CD14-positive monocyte (primary cell): ENCODE results near the gene CARD19. TPM values are rescaled to one million over a fixed set of nuclear protein-coding genes. Genes with fewer than 3 reads are reported as not detected.

Experiments used
- DNase-seq, 3 donors: peaks; one replicate each; pipeline ENCODE4 v3.0.0-alpha.2; 2011 to 2022
- H2AFZ ChIP-seq: 2 replicates; pipeline ENCODE4 v1.6.0; 2012; ENCODE audit warnings: mild to moderate bottlenecking, low read depth, low read length, inconsistent platforms; ENCODE audit not compliant: insufficient read depth, poor library complexity, severe bottlenecking
- H3K27ac ChIP-seq, 2 donors: 1 replicate in 1 of 2; 2 replicates in 1 of 2; pipeline ENCODE4 v1.5.1; 2012 to 2013; ENCODE audit warnings: low read length in 2 of 2, control low read depth in 1 of 2, inconsistent platforms in 1 of 2, low read depth in 1 of 2, mild to moderate bottlenecking in 1 of 2
- H3K27me3 ChIP-seq, 2 donors: one replicate each; pipeline versions ENCODE4 v1.6.0 to v1.6.1; 2011 to 2013; ENCODE audit warnings: low read length in 2 of 2; ENCODE audit not compliant: control insufficient read depth in 2 of 2, insufficient read depth in 2 of 2
- H3K36me3 ChIP-seq, 2 donors: replicated peaks in 1 of 2; 1 replicate in 1 of 2; 2 replicates in 1 of 2; pipeline versions ENCODE4 v1.5.1 to v1.6.1; 2012 to 2013; ENCODE audit warnings: low read length in 2 of 2, control low read depth in 1 of 2, inconsistent platforms in 1 of 2, mild to moderate bottlenecking in 1 of 2; ENCODE audit not compliant: insufficient read depth in 2 of 2, control insufficient read depth in 1 of 2
- H3K4me1 ChIP-seq, 2 donors: 1 replicate in 1 of 2; 2 replicates in 1 of 2; pipeline versions ENCODE4 v1.5.1 to v1.6.1; 2012 to 2013; ENCODE audit warnings: low read length in 2 of 2, control low read depth in 1 of 2, inconsistent platforms in 1 of 2, mild to moderate bottlenecking in 1 of 2, moderate library complexity in 1 of 2; ENCODE audit not compliant: insufficient read depth in 2 of 2, control insufficient read depth in 1 of 2
- H3K4me2 ChIP-seq: replicated peaks from 2 replicates; pipeline ENCODE3; 2012; ENCODE audit warnings: low read length, moderate library complexity, mild to moderate bottlenecking; ENCODE audit not compliant: poor library complexity, severe bottlenecking; ENCODE audit errors: extremely low read depth
- H3K4me3 ChIP-seq, 3 experiments: fragments of 200-600 bp in 1 of 3; sonication (generic) in 1 of 3; replicated peaks in 1 of 3; 1 replicate in 2 of 3; 2 replicates in 1 of 3; pipeline ENCODE4 v1.5.1; 2011 to 2013; ENCODE audit warnings: low read length in 3 of 3, mild to moderate bottlenecking in 3 of 3, control low read depth in 2 of 3, low read depth in 2 of 3, inconsistent platforms in 1 of 3, moderate library complexity in 1 of 3
- H3K79me2 ChIP-seq: 2 replicates; pipeline ENCODE4 v1.6.0; 2012; ENCODE audit warnings: mild to moderate bottlenecking, control low read depth, inconsistent platforms, low read length, moderate library complexity; ENCODE audit not compliant: insufficient read depth
- H3K9ac ChIP-seq: 2 replicates; pipeline ENCODE4 v1.6.0; 2017; ENCODE audit warnings: low read length, mild to moderate bottlenecking; ENCODE audit not compliant: insufficient read depth, poor library complexity, severe bottlenecking
- H3K9me3 ChIP-seq, 2 donors: replicated peaks in 1 of 2; 1 replicate in 1 of 2; 2 replicates in 1 of 2; pipeline versions ENCODE4 v1.5.1 to v1.6.1; 2012 to 2013; ENCODE audit warnings: low read length in 2 of 2, control low read depth in 1 of 2; ENCODE audit not compliant: control insufficient read depth in 1 of 2, insufficient read depth in 1 of 2
- H4K20me1 ChIP-seq: 2 replicates; pipeline ENCODE4 v1.6.0; 2012; ENCODE audit warnings: mild to moderate bottlenecking, low read length, control low read depth, moderate library complexity; ENCODE audit not compliant: insufficient read depth
- H3K27ac Mint-ChIP-seq, 7 donors: one replicate each; pipeline ENCODE4 v1.8.0; 2020; ENCODE audit warnings: mild to moderate bottlenecking in 7 of 7, mixed read lengths in 7 of 7, moderate library complexity in 6 of 7, inconsistent platforms in 2 of 7
- H3K27me3 Mint-ChIP-seq, 3 donors: one replicate each; pipeline ENCODE4 v1.8.0; 2021 to 2022; ENCODE audit warnings: low read depth in 3 of 3, mild to moderate bottlenecking in 3 of 3, mixed read lengths in 3 of 3, moderate library complexity in 3 of 3, inconsistent platforms in 1 of 3
- H3K36me3 Mint-ChIP-seq, 2 donors: one replicate each; pipeline ENCODE4 v1.8.0; 2020; ENCODE audit warnings: mixed read lengths in 2 of 2, inconsistent platforms in 1 of 2, mild to moderate bottlenecking in 1 of 2
- H3K4me1 Mint-ChIP-seq: one replicate; pipeline ENCODE4 v1.8.0; 2020; ENCODE audit warnings: mild to moderate bottlenecking, mixed read lengths
- H3K4me3 Mint-ChIP-seq, 2 donors: one replicate each; pipeline ENCODE4 v1.8.0; 2020; ENCODE audit warnings: mild to moderate bottlenecking in 2 of 2, mixed read lengths in 2 of 2, moderate library complexity in 1 of 2
- H3K9me3 Mint-ChIP-seq, 7 donors: one replicate each; pipeline ENCODE4 v1.8.0; 2020 to 2022; ENCODE audit warnings: mixed read lengths in 7 of 7, mild to moderate bottlenecking in 6 of 7, moderate library complexity in 6 of 7, inconsistent platforms in 2 of 7
- CTCF ChIP-seq: fragments of 200-600 bp; IDR thresholded peaks from one replicate; pipeline ENCODE4 v1.8.0; 2022; ENCODE audit warnings: antibody characterized with exemption, mild to moderate bottlenecking
- WGBS: methylation state at CpG from one replicate; pipeline ENCODE4 v1.1.5; 2013; ENCODE audit warnings: missing lambda C conversion rate; ENCODE audit not compliant: insufficient coverage; 5-methylcytosine and 5-hydroxymethylcytosine counted together
- intact Hi-C, 2 donors: fragments of 100-400 bp; cut with micrococcal nuclease; formaldehyde crosslinking; loops; one replicate each; pipeline versions ENCODE4 v1.15.0 to v1.15.1; 2023
- polyA plus RNA-seq, 3 donors: library from polyadenylated mRNA; depleted of rRNA in 1 of 3; unstranded in 2 of 3; stranded (reverse) in 1 of 3; fragments of 300-500 nt in 2 of 3; fragments of >200 nt in 1 of 3; fragmentation: Illumina TruSeq in 2 of 3; gene quantifications; 1 replicate in 2 of 3; 2 replicates in 1 of 3; pipeline ENCODE4 v1.2.3, GENCODE V29; 2012 to 2021

CARD19 gene
- polyA plus RNA-seq, 3 donors = 130 to 506 (median 137) TPM

GRCh38 chr9:93081081-93081529, 14.9 kb upstream of the CARD19 start:
- peaks cover 30 to 47% of the 10 kb centered on the region in 2 donors for H3K36me3 Mint-ChIP-seq
- Histone ChIP-seq H2AFZ (no peak overlapping the region), H3K4me3 (no peak overlapping the region), H3K79me2 (no peaks in the 10 kb centered on the region), H3K27me3 (no peaks in the 10 kb centered on the region), H3K9me3 (peaks cover 5 to 7% of the 10 kb centered on the region in 2 donors), H3K9ac (no peak overlapping the region), H3K36me3 (peaks cover 5 to 62% of the 10 kb centered on the region in 2 donors), H3K4me1 (peaks cover 16 to 19% of the 10 kb centered on the region in 2 donors), H4K20me1 (no peaks in the 10 kb centered on the region), H3K27ac (no peak overlapping the region), H3K4me2 (no peak overlapping the region)
- 82% methylated on average over 10 of the region's 10 CpGs for WGBS
- intact Hi-C loops = no loop called here
- H3K27ac Mint-ChIP-seq = peak overlapping the region in 1 of 7 donors; percentile 64
- no peak overlapping the region for H3K4me3 Mint-ChIP-seq
- H3K4me1 Mint-ChIP-seq = peaks cover 17% of the 10 kb centered on the region
- H3K9me3 Mint-ChIP-seq = peaks cover 5 to 8% (median 7%) of the 10 kb centered on the region in 7 donors
- DNase-seq = no peak
- TF ChIP-seq CTCF = no peak
- H3K27me3 Mint-ChIP-seq = peaks cover 0 to 6% (median 0%) of the 10 kb centered on the region in 3 donors

GRCh38 chr9:93081931-93082330, 14.1 kb upstream of the CARD19 start:
- WGBS = 100% methylated on average over 3 of the region's 3 CpGs
- H3K27ac Mint-ChIP-seq = no peak overlapping the region
- H3K4me3 Mint-ChIP-seq = no peak overlapping the region
- Histone ChIP-seq H4K20me1 (no peaks in the 10 kb centered on the region), H3K4me2 (no peak overlapping the region), H3K27ac (no peak overlapping the region), H3K36me3 (peaks cover 5 to 55% of the 10 kb centered on the region in 2 donors), H3K9me3 (peaks cover 5 to 7% of the 10 kb centered on the region in 2 donors), H2AFZ (no peak overlapping the region), H3K27me3 (no peaks in the 10 kb centered on the region), H3K4me1 (peaks cover 16 to 23% of the 10 kb centered on the region in 2 donors), H3K79me2 (no peaks in the 10 kb centered on the region), H3K9ac (no peak overlapping the region), H3K4me3 (no peak overlapping the region)
- H3K27me3 Mint-ChIP-seq = peaks cover 0 to 6% (median 0%) of the 10 kb centered on the region in 3 donors
- H3K4me1 Mint-ChIP-seq = peaks cover 22% of the 10 kb centered on the region
- H3K9me3 Mint-ChIP-seq = peaks cover 5 to 11% (median 8%) of the 10 kb centered on the region in 7 donors
- no peak for TF ChIP-seq CTCF
- intact Hi-C loops = no loop called here
- DNase-seq = no peak
- peaks cover 33 to 47% of the 10 kb centered on the region in 2 donors for H3K36me3 Mint-ChIP-seq
